Suppressor macrophage (primary cell): Measurements from ENCODE around the gene RALGPS1.
"Not testable (repeated sequence)": the region's sequence is repeated elsewhere in the genome, so short reads cannot be mapped to it uniquely, and the experiment has no call there.

Source experiments
- DNase-seq, 4 experiments: peaks; one replicate each; pipeline ENCODE4 v3.0.0-alpha.2; 2020 to 2022

The RALGPS1 gene

GRCh38 chr9:127139071-127139731 lies 224.6 kb downstream of the RALGPS1 start:
- no peak for DNase-seq

GRCh38 chr9:127139775-127140174 lies 225.2 kb downstream of the RALGPS1 start:
- no peak for DNase-seq

- DNase-seq: no peak
Observed at GRCh38 chr9:127140181-127140580, 225.6 kb downstream of the RALGPS1 start.

GRCh38 chr9:127140842-127141675 lies 226.5 kb downstream of the RALGPS1 start:
- no peak for DNase-seq

- no peak for DNase-seq
Observed at GRCh38 chr9:127142291-127142690, 227.7 kb downstream of the RALGPS1 start.

DNA sequence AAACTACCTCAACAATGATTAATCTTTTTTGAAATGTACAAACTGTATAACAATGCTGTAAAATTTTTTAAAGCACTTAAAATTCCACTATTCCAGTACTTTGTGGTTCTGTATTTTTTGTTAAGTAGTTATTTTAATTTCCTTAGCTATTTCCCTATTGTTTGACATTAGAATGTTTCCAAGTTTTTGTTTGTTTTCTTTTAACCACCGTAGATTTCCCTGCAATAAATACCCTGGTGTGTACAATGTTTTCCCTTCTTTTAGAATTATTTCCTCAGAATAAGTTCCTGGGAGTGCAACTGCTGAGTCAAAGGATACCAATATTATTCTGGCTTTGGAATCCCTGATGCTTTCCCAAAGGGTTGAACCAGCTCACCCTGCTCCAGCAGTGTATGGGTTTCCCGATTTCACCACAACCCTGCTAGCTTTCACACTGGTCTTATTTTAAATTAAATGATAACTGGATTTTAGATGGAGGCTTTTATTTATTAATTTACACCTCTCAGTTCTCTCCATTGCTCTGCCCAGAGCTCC lies 228.4 kb downstream of the RALGPS1 start:
- no peak for DNase-seq

DNA sequence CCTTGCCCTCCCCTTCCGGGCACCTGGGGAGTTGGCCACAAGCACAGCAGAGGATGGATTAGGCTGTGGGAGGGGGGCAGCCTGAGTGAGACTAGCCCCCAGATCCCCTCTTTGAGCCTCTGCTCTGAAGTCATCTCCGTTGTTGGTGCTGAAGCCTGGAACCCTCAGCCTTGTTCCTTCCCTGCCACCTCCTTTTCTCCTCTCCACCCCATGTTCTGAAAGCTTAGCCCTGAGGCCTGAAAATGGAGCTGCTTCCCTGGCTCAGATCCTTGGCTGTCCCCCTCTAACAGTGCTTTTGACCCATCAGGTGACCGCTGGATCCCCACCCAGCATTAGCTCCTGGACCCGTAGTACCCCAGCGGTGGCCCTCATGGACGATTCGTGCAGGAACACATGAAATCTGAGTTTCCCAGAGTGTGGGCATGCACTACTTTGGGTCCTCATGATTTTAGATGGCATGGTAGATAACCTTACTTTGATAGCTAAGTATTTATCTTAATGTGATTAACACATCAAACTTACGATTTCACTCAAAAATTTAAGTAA lies 229.4 kb downstream of the RALGPS1 start:
- DNase-seq: no peak

GRCh38 chr9:127144670-127145445 lies 230.3 kb downstream of the RALGPS1 start:
- no peak for DNase-seq

GRCh38 chr9:127146841-127147240 lies 232.3 kb downstream of the RALGPS1 start:
- DNase-seq: not testable (repeated sequence)

DNA sequence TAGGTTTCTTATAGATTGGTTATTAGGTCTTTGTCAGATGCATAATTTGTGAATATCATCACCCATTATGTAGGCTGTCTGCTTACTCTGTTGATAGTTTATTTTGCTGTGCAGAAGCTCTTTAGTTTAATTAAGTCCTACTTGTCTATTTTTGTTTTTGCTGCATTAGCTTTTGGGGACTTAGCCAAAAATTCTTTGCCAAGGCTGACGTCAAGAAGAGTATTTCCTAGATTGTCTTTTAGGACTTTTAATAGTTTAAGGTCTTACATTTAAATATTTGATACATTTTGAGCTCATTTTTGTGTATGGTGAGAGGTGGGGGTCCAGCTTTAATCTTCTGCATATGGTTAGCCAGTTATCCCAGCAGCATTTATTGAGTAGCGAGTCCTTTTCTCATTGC lies 232.7 kb downstream of the RALGPS1 start:
- DNase-seq: no peak

DNA sequence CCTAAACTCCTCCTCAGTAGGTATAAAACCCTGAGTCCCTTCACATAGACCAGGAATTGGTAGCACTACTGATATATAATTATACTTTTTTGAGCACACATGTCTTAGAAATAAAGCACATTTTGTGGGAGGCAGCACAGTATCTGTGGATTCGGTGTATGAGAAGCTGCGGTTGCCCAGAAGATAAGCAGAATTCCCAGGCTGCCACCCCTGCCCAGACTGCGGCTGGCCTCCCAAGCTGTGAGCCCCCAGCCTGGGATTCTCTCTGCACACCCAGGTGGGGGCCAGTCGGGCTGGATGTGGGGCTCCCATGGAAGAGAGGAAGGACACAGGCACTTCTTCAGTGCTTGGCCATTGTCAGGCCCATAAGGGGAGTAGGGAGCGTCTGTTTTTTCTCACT lies 233.4 kb downstream of the RALGPS1 start:
- no peak for DNase-seq

GRCh38 chr9:127149010-127149409 lies 234.4 kb downstream of the RALGPS1 start:
- DNase-seq: no peak

DNA sequence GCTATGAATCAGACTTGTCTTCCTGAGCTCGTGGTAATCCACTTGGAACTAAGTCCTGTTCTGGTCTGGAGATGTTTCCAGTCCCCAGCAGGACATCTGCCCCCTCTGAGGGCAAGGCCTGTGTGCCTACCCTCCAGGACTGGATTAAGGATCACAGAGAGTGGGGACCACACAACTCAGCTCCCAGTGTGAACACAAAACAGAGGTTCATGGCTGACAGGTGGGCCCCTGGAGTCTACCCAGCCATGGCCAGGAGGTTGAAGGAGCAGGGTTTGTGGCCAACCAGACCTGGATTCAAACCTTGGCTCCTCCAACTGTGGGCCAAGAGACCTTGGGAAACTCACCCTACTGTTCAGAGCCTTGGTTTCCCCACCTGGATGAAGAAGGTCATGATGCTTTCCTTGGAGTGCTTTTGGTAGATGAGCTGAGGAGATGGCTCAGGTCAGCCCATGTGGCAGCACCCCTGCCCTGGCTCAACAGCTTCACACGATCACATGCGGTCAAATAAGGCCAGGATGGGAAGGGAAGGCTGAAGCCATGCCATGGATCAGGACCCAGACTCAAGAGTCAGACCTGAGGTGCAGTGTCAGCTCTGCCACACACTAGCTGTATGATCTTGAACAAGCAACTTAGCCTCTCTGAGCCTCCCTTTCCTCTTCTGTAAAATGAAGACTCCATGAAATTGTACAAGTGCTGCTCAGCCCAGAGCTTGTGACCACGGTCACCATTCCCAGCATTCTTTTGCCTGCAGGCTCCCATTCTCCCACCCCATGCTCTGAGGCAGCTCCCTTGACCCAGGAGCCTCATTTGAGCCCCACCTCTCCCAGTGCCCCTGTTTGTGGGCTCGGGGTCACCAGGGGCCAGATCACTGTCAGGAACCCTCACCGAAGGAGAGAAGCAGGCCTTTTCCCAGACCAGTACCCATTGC lies 235.1 kb downstream of the RALGPS1 start:
- no peak for DNase-seq

DNA sequence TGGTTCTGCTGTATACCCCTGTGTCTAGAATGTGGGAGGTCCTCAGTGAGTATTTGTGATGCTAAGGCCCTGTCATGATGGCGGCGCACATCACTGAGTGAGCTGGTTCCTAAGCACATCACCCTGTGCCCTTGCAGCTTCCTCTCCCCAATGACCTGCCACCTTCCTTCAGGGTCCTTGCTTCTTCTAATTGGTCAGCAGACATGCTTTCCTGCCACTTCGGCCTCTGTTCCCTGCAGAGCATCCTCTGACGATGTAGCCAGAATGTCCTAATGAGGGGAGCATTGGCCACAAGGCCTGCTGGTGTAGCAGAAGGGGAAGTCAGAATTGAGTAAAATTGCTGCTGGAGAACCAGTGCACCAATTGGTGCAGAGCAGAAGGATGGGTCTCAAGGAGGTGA lies 238.9 kb downstream of the RALGPS1 start:
- peak; percentile 20 to 39 (median 35) for DNase-seq

- DNase-seq: no peak
Observed at GRCh38 chr9:127154003-127154389, 239.4 kb downstream of the RALGPS1 start.

DNA sequence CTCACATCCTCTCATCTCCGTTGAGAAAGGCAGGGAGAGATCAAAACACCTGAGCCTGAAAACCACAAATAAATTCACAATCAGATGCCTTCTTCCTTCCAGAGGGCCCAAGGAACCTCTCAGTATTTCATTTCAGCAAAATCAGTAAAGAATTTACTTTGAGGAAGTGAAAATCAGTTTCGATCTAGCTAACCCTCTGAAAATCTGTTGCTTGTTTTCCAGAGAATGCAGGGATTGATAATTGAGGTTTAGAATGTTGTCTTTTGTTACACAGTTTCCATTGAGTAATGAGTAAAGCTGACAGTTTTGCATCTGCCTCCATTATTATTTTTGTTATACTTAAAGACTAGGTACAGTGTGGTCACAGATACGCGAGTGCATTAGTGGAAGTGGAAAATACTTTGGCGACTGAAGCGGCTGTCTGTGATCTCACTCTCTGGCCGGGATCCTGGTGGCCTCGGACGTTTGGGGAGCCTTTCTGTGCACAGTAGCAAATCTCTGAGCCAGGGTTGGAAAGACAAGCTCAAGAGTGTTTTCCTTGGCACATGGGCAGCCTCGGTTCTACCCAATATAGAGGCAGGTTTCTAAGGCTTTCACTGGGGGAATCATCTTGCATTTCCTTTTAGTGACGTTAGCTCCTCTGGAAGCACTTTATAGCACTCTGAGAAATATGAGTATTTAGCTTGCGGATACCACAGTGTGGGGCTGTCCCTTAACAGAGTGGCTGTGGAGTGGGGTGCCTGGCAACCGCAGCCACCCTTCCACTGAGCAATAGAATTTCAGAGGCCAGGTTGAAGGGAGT lies 240.0 kb downstream of the RALGPS1 start:
- peak; percentile 9 to 49 (median 44) for DNase-seq

GRCh38 chr9:127155314-127155960 lies 240.9 kb downstream of the RALGPS1 start:
- DNase-seq: no peak

DNA sequence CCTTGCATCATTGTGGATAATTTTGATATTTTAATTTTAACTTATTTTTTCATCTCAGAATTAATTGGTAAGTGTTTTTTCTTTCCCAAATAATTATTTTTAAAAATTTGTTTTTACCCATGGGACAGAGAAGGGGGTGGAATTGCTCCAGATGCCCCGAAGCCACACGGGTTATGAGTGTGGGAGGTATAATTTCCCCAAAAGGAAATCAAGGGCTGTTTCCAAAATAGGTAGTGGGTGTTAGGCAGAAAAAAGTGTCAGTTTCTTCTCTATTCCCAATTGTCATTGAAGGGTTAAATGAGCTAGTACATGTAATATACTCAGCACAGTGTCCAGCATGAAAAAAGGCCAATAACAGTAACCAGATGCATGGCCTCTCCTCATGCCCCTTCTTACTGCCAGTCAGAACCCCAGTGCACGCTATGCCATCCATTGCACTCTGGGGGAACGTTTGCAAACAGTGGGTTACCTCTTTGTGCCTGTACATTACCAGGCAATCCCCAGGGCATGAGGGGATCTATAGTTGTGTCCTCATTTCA lies 244.3 kb downstream of the RALGPS1 start:
- peak in 3 of 4 experiments; percentile 33 to 50 (median 38) for DNase-seq

GRCh38 chr9:127159325-127159801 lies 244.8 kb downstream of the RALGPS1 start:
- peak; percentile 59 to 80 (median 75) for DNase-seq
